Omental fat pad (tissue), 4 donors: ENCODE measurements around the gene APBB2. TPM values are rescaled to one million over a fixed set of nuclear protein-coding genes. Genes with fewer than 3 reads are reported as not detected.

Source experiments
- ATAC-seq: fragments of 150-250 bp; one replicate; pipeline ENCODE4 v1.9.1; 2016; ENCODE audit warnings: mild to moderate bottlenecking, moderate library complexity; ENCODE audit not compliant: low FRiP score
- DNase-seq: peaks from one replicate; pipeline ENCODE4 v3.0.0-alpha.2; 2019; ENCODE audit warnings: low spot score
- CTCF ChIP-seq, 3 donors: fragments of 450-650 bp; IDR thresholded peaks; one replicate each; pipeline ENCODE4 v1.5.1; 2016 to 2017; ENCODE audit warnings: antibody characterized with exemption in 3 of 3, mild to moderate bottlenecking in 3 of 3, moderate library complexity in 2 of 3
- total RNA-seq, 4 donors: library from RNA; depleted of rRNA; stranded (reverse); fragments of >200 nt; gene quantifications; one replicate each; pipeline ENCODE4 v1.1.0, GENCODE V29; 2016

The APBB2 gene
- total RNA-seq, 4 donors from 2014 or later, result 76.6 to 138 (median 113) TPM

- DNase-seq (no peak), ATAC-seq (no peak)
- TF ChIP-seq CTCF (IDR thresholded peaks at IDR 0.05), result no peak
Observed at GRCh38 chr4:40875507-40876150, 338.7 kb downstream of the APBB2 start.

- ATAC-seq, result no peak
- TF ChIP-seq CTCF (IDR thresholded peaks at IDR 0.05), result no peak
- no peak for DNase-seq
Observed at GRCh38 chr4:40874901-40875300, 339.4 kb downstream of the APBB2 start.

- DNase-seq, result no peak
- ATAC-seq, result no peak
- TF ChIP-seq CTCF (IDR thresholded peaks at IDR 0.05), result no peak
Observed at GRCh38 chr4:40874331-40874730, 340.0 kb downstream of the APBB2 start.

GRCh38 chr4:40871695-40872250 is 342.6 kb downstream of the APBB2 start:
- TF ChIP-seq CTCF (IDR thresholded peaks at IDR 0.05), result no peak
- no peak for ATAC-seq
- no peak for DNase-seq

- no peak for ATAC-seq
- no peak for TF ChIP-seq CTCF (IDR thresholded peaks at IDR 0.05)
- no peak for DNase-seq
Observed at GRCh38 chr4:40870150-40870549, 344.2 kb downstream of the APBB2 start.

GRCh38 chr4:40865696-40866095 is 348.6 kb downstream of the APBB2 start:
- no peak for ATAC-seq
- TF ChIP-seq CTCF (IDR thresholded peaks at IDR 0.05), result no peak
- no peak for DNase-seq

- TF ChIP-seq CTCF (IDR thresholded peaks at IDR 0.05), result no peak
- DNase-seq (no peak), ATAC-seq (no peak)
Observed at GRCh38 chr4:40864531-40864930, 349.8 kb downstream of the APBB2 start.
